PFSK-1 (cell line): ENCODE results near the gene ADAMTS2.

Source experiments
- FOXP2 ChIP-seq: optimal IDR thresholded peaks from 2 replicates; pipeline ENCODE3; 2011; ENCODE audit warnings: borderline replicate concordance, control low read depth, inconsistent platforms; ENCODE audit not compliant: insufficient read depth; ENCODE audit errors: extremely low read length, extremely low read depth
- POLR2AphosphoS5 ChIP-seq: IDR thresholded peaks from 2 replicates; pipeline ENCODE4 v1.6.1; 2012; ENCODE audit warnings: low read depth, mild to moderate bottlenecking, control low read depth, low read length, moderate library complexity
- REST ChIP-seq, 2 experiments: IDR thresholded peaks; 2 replicates each; pipeline versions ENCODE4 v1.6.1 to v1.8.0; 2011 to 2012; ENCODE audit warnings: low read depth in 2 of 2, low read length in 2 of 2, control low read depth in 1 of 2, inconsistent platforms in 1 of 2, mild to moderate bottlenecking in 1 of 2, moderate library complexity in 1 of 2; ENCODE audit not compliant: insufficient read depth in 1 of 2
- SIN3A ChIP-seq: IDR thresholded peaks from 2 replicates; pipeline ENCODE4 v1.6.1; 2012; ENCODE audit warnings: mild to moderate bottlenecking, low read length, moderate library complexity, borderline replicate concordance; ENCODE audit not compliant: insufficient read depth
- TAF1 ChIP-seq: IDR thresholded peaks from 2 replicates; pipeline ENCODE4 v1.6.1; 2012; ENCODE audit warnings: low read length, control low read depth, borderline replicate concordance; ENCODE audit not compliant: insufficient read depth

The ADAMTS2 gene

GRCh38 chr5:179368806-179369529 is 23.7 kb upstream of the ADAMTS2 start:
- TF ChIP-seq REST (IDR thresholded peaks at IDR 0.05; ENCODE audit: insufficient read depth in 1 of 2, low read depth in 2 of 2, low read length in 2 of 2) = no peak
- no peak for TF ChIP-seq FOXP2
- TF ChIP-seq TAF1 = no peak
- no peak for TF ChIP-seq POLR2AphosphoS5
- no peak for TF ChIP-seq SIN3A

- no peak for TF ChIP-seq TAF1
- no peak for TF ChIP-seq SIN3A
- TF ChIP-seq REST (IDR thresholded peaks at IDR 0.05; ENCODE audit: insufficient read depth in 1 of 2, low read depth in 2 of 2, low read length in 2 of 2) = no peak
- no peak for TF ChIP-seq POLR2AphosphoS5
- TF ChIP-seq FOXP2 = no peak
Observed at GRCh38 chr5:179368126-179368805, 23.0 kb upstream of the ADAMTS2 start.

- TF ChIP-seq TAF1 (no peak), FOXP2 (no peak), REST (IDR thresholded peaks at IDR 0.05; ENCODE audit: insufficient read depth in 1 of 2, low read depth in 2 of 2, low read length in 2 of 2) (no peak), POLR2AphosphoS5 (no peak), SIN3A (no peak)
Observed at GRCh38 chr5:179367491-179367890, 22.2 kb upstream of the ADAMTS2 start.

- TF ChIP-seq REST (IDR thresholded peaks at IDR 0.05; ENCODE audit: insufficient read depth in 1 of 2, low read depth in 2 of 2, low read length in 2 of 2) (no peak), TAF1 (no peak), SIN3A (no peak), FOXP2 (no peak), POLR2AphosphoS5 (no peak)
Observed at GRCh38 chr5:179362355-179362754, 17.1 kb upstream of the ADAMTS2 start.
